Prostate gland (tissue), 2 donors: ENCODE data around the gene GABRA5. TPM values are rescaled to one million over a fixed set of nuclear protein-coding genes. Genes with fewer than 3 reads are reported as not detected.

ENCODE experiments used
- DNase-seq: peaks from one replicate; pipeline ENCODE4 v3.0.0-alpha.2; 2019; ENCODE audit warnings: low spot score
- H3K27ac ChIP-seq, 2 donors: fragments of 200-600 bp; sonication (generic); 2 replicates each; pipeline ENCODE4 v1.5.1; 2017 to 2019
- H3K27me3 ChIP-seq: fragments of 200-600 bp; sonication (generic); replicated peaks from 2 replicates; pipeline ENCODE4 v1.5.1; 2019; ENCODE audit not compliant: insufficient read depth
- H3K36me3 ChIP-seq, 2 donors: fragments of 200-600 bp; sonication (generic); 1 replicate in 1 of 2; 2 replicates in 1 of 2; pipeline versions ENCODE4 v1.5.1 to v1.8.1; 2017 to 2019
- H3K4me1 ChIP-seq: fragments of 200-600 bp; sonication (generic); replicated peaks from 2 replicates; pipeline ENCODE4 v1.5.1; 2019
- H3K4me3 ChIP-seq, 2 donors: fragments of 200-600 bp; sonication (generic); 2 replicates each; pipeline ENCODE4 v1.5.1; 2017 to 2019
- H3K9me3 ChIP-seq: fragments of 200-600 bp; sonication (generic); 2 replicates; pipeline ENCODE4 v1.5.1; 2017
- CTCF ChIP-seq, 4 experiments: fragments of 200-600 bp in 2 of 4; fragments of 450-650 bp in 2 of 4; sonication (generic) in 2 of 4; IDR thresholded peaks; 1 replicate in 3 of 4; 2 replicates in 1 of 4; pipeline ENCODE4 v1.5.1; 2016 to 2019; ENCODE audit warnings: antibody characterized with exemption in 4 of 4, mild to moderate bottlenecking in 2 of 4, moderate library complexity in 2 of 4
- POLR2A ChIP-seq: fragments of 450-650 bp; IDR thresholded peaks from one replicate; pipeline ENCODE4 v1.6.1; 2016; ENCODE audit warnings: antibody characterized with exemption, mild to moderate bottlenecking
- POLR2AphosphoS5 ChIP-seq: sonication (generic); formaldehyde crosslinking; IDR thresholded peaks from one replicate; pipeline ENCODE4 v1.6.1; 2017; ENCODE audit warnings: antibody characterized with exemption
- WGBS: methylation state at CpG from one replicate; pipeline ENCODE4 v1.1.5; 2018; 5-methylcytosine and 5-hydroxymethylcytosine counted together
- intact Hi-C: fragments of 100-400 bp; cut with DNase I; formaldehyde crosslinking; loops from one replicate; pipeline ENCODE4 v1.14.2; 2022
- total RNA-seq, 2 donors: library from RNA; depleted of rRNA; stranded (reverse); fragments of >200 nt; gene quantifications; one replicate each; pipeline ENCODE4 v1.1.0, GENCODE V29; 2016

Gene GABRA5
- total RNA-seq, 2 donors from 2014 or later: 0.14 TPM; not detected in 1

GRCh38 chr15:26950001-26950400, 83.1 kb downstream of the GABRA5 start:
- H3K4me1 ChIP-seq: no peaks in the 10 kb centered on the region
- intact Hi-C loops: no loop called here
- TF ChIP-seq CTCF (IDR thresholded peaks at IDR 0.05) (no peak), POLR2AphosphoS5 (no peak)

GRCh38 chr15:26954403-26954802, 87.5 kb downstream of the GABRA5 start:
- Histone ChIP-seq H3K4me1 (no peaks in the 10 kb centered on the region), H3K27me3 (no peaks in the 10 kb centered on the region), H3K4me3 (no peak overlapping the region), H3K36me3 (no peaks in the 10 kb centered on the region), H3K9me3 (no peaks in the 10 kb centered on the region), H3K27ac (no peak overlapping the region)
- intact Hi-C loops: no loop called here
- no peak for TF ChIP-seq POLR2A
- no peak for TF ChIP-seq CTCF (IDR thresholded peaks at IDR 0.05)
- no peak for TF ChIP-seq POLR2AphosphoS5
- 62% methylated on average over 2 of the region's 2 CpGs for WGBS
- no peak for DNase-seq

More at GRCh38 chr15:26950001-26950400, 83.1 kb downstream of the GABRA5 start:
- no peak overlapping the region for H3K4me3 ChIP-seq
- no peaks in the 10 kb centered on the region for H3K36me3 ChIP-seq
- no peak for DNase-seq
- H3K9me3 ChIP-seq: no peaks in the 10 kb centered on the region
- H3K27me3 ChIP-seq: no peaks in the 10 kb centered on the region
- WGBS: 84% methylated on average over 2 of the region's 2 CpGs
- H3K27ac ChIP-seq: no peak overlapping the region

GRCh38 chr15:26967719-26968269, 100.9 kb downstream of the GABRA5 start:
- WGBS: 4% methylated on average over 48 of the region's 48 CpGs
- no peak for TF ChIP-seq POLR2AphosphoS5
- no peak for TF ChIP-seq POLR2A
- no peak for TF ChIP-seq CTCF (IDR thresholded peaks at IDR 0.05)
- Histone ChIP-seq H3K27me3 (no peaks in the 10 kb centered on the region), H3K36me3 (no peaks in the 10 kb centered on the region), H3K4me3 (peak overlapping the region; percentile 20 to 23), H3K9me3 (no peaks in the 10 kb centered on the region), H3K27ac (no peak overlapping the region), H3K4me1 (no peaks in the 10 kb centered on the region)
- no peak for DNase-seq
- intact Hi-C loops: no loop called here

GRCh38 chr15:26968806-26969205, 101.9 kb downstream of the GABRA5 start:
- no peak for TF ChIP-seq POLR2AphosphoS5
- intact Hi-C loops: no loop called here
- no peak for DNase-seq
- Histone ChIP-seq H3K27me3 (no peaks in the 10 kb centered on the region), H3K9me3 (no peaks in the 10 kb centered on the region), H3K36me3 (no peaks in the 10 kb centered on the region), H3K4me1 (no peaks in the 10 kb centered on the region), H3K27ac (no peak overlapping the region), H3K4me3 (no peak overlapping the region)
- WGBS: 62% methylated on average over 2 of the region's 2 CpGs

- intact Hi-C loops: no loop called here
- no peak for TF ChIP-seq CTCF (IDR thresholded peaks at IDR 0.05)
- no peak for TF ChIP-seq POLR2AphosphoS5
- TF ChIP-seq POLR2A: no peak
- Histone ChIP-seq H3K4me3 (peak within 1 kb of the TSS; percentile 36 to 51), H3K36me3 (no peaks in the 10 kb centered on the region), H3K27ac (peak within 1 kb of the TSS; percentile 54 to 55), H3K9me3 (no peaks in the 10 kb centered on the region), H3K27me3 (no peaks in the 10 kb centered on the region), H3K4me1 (no peaks in the 10 kb centered on the region)
- WGBS: 3% methylated on average over 23 of the region's 33 CpGs
- DNase-seq: peak; percentile 42
Measured at GRCh38 chr15:26970712-26971210, 103.9 kb downstream of the GABRA5 start, which contains the start of gene GABRG3. GABRG3 (plus strand) TSS chr15:26971181.
